Gastrocnemius medialis (tissue), 4 donors: ENCODE data around the gene MYLK2. TPM values are rescaled to one million over a fixed set of nuclear protein-coding genes. Genes with fewer than 3 reads are reported as not detected.

ENCODE experiments used
- ATAC-seq, 2 donors: fragments of 150-250 bp; one replicate each; pipeline ENCODE4 v1.9.1; 2016
- DNase-seq, 2 donors: peaks; one replicate each; pipeline ENCODE4 v3.0.0-alpha.2; 2019
- H3K27ac ChIP-seq, 4 donors: fragments of 200-600 bp; sonication (generic); 1 replicate in 1 of 4; 2 replicates in 3 of 4; pipeline ENCODE4 v1.5.1; 2016 to 2018; ENCODE audit warnings: mild to moderate bottlenecking in 2 of 4, moderate library complexity in 1 of 4
- H3K27me3 ChIP-seq, 3 donors: fragments of 200-600 bp; sonication (generic) in 2 of 3; 1 replicate in 1 of 3; 2 replicates in 2 of 3; pipeline versions ENCODE4 v1.5.1 to v1.6.0; 2016 to 2019; ENCODE audit warnings: mild to moderate bottlenecking in 1 of 3, moderate library complexity in 1 of 3
- H3K36me3 ChIP-seq, 2 donors: fragments of 200-600 bp; sonication (generic) in 1 of 2; one replicate each; pipeline ENCODE4 v1.5.1; 2017 to 2018
- H3K4me1 ChIP-seq, 2 donors: fragments of 200-600 bp; sonication (generic) in 1 of 2; one replicate each; pipeline ENCODE4 v1.5.1; 2016 to 2017; ENCODE audit warnings: mild to moderate bottlenecking in 2 of 2
- H3K4me3 ChIP-seq, 4 donors: fragments of 200-600 bp; sonication (generic) in 3 of 4; 1 replicate in 1 of 4; 2 replicates in 3 of 4; pipeline ENCODE4 v1.5.1; 2016 to 2019; ENCODE audit warnings: mild to moderate bottlenecking in 2 of 4
- H3K9me3 ChIP-seq, 3 donors: fragments of 200-600 bp; sonication (generic) in 2 of 3; 1 replicate in 1 of 3; 2 replicates in 2 of 3; pipeline ENCODE4 v1.5.1; 2016 to 2019
- CTCF ChIP-seq, 5 experiments: fragments of 450-650 bp in 3 of 5; fragments of 200-600 bp in 2 of 5; sonication (generic) in 2 of 5; IDR thresholded peaks in 4 of 5; conservative IDR thresholded peaks in 1 of 5; 1 replicate in 4 of 5; 2 replicates in 1 of 5; pipeline ENCODE4 v1.5.1; 2016 to 2019; ENCODE audit warnings: antibody characterized with exemption in 5 of 5, mild to moderate bottlenecking in 3 of 5, moderate library complexity in 3 of 5
- POLR2A ChIP-seq, 2 donors: fragments of 450-650 bp; IDR thresholded peaks; one replicate each; pipeline ENCODE4 v1.6.1; 2017; ENCODE audit warnings: antibody characterized with exemption in 2 of 2, mild to moderate bottlenecking in 2 of 2, moderate library complexity in 2 of 2
- in situ Hi-C, 4 donors: fragments of 200-750 bp; cut with MboI; loops; one replicate each; pipeline versions ENCODE4 v1.15.0 to v1.8.0; 2017; ENCODE audit warnings: low sequenced_read_pairs in 4 of 4
- intact Hi-C: fragments of 100-400 bp; cut with DNase I; formaldehyde crosslinking; loops from one replicate; pipeline ENCODE4 v1.15.1; 2023; ENCODE audit warnings: low total_unique reads
- total RNA-seq, 4 donors: library from RNA; depleted of rRNA; stranded (reverse); fragments of >200 nt; gene quantifications; one replicate each; pipeline versions ENCODE4 v1.1.0 to v1.2.3, GENCODE V29; 2016

The MYLK2 gene
- total RNA-seq, 4 donors from 2014 or later, result 17.2 to 255 (median 88.4) TPM

GRCh38 chr20:31815408-31816188, 3.6 kb upstream of the MYLK2 start:
- DNase-seq (peak in 1 of 2 donors; percentile 78), ATAC-seq (peak; percentile 42 to 58)
- in situ Hi-C loops (loop anchor here in 2 of 4 donors (10.0 to 25.0 kb wide), 2 partner anchors 71 to 153 kb away; no protein-coding TSS in a partner anchor), intact Hi-C loops (loop anchor here (5.0 kb wide), 1 partner anchor 143 kb away; no protein-coding TSS in a partner anchor)
- no peaks in the 10 kb centered on the region for H3K36me3 ChIP-seq
- H3K4me3 ChIP-seq, result peak overlapping the region in 1 of 4 donors; percentile 22
- H3K9me3 ChIP-seq, result no peaks in the 10 kb centered on the region
- no peak for TF ChIP-seq POLR2A (IDR thresholded peaks at IDR 0.05)
- TF ChIP-seq CTCF (IDR thresholded peaks at IDR 0.05 in 4 of 5, conservative IDR thresholded peaks at IDR 0.05 in 1 of 5), result no peak
- H3K27ac ChIP-seq, result peak overlapping the region; percentile 87 to 95 (median 93)
- peaks cover 69 to 86% of the 10 kb centered on the region in 2 donors for H3K4me1 ChIP-seq
- H3K27me3 ChIP-seq, result no peaks in the 10 kb centered on the region

- H3K9me3 ChIP-seq, result no peaks in the 10 kb centered on the region
- ATAC-seq (no peak), DNase-seq (no peak)
- TF ChIP-seq POLR2A (IDR thresholded peaks at IDR 0.05) (no peak), CTCF (IDR thresholded peaks at IDR 0.05 in 4 of 5, conservative IDR thresholded peaks at IDR 0.05 in 1 of 5) (no peak)
- in situ Hi-C loops (loop anchor here in 2 of 4 donors (10.0 to 25.0 kb wide), 2 partner anchors 71 to 154 kb away; no protein-coding TSS in a partner anchor), intact Hi-C loops (loop anchor here (5.0 kb wide), 1 partner anchor 144 kb away; no protein-coding TSS in a partner anchor)
- H3K36me3 ChIP-seq, result no peaks in the 10 kb centered on the region
- no peak overlapping the region for H3K4me3 ChIP-seq
- H3K27me3 ChIP-seq, result no peaks in the 10 kb centered on the region
- H3K27ac ChIP-seq, result peak overlapping the region; percentile 87 to 95 (median 93)
- peaks cover 68 to 86% of the 10 kb centered on the region in 2 donors for H3K4me1 ChIP-seq
Measured at GRCh38 chr20:31816221-31816620, 2.9 kb upstream of the MYLK2 start.

- TF ChIP-seq CTCF (IDR thresholded peaks at IDR 0.05 in 4 of 5, conservative IDR thresholded peaks at IDR 0.05 in 1 of 5) (no peak), POLR2A (IDR thresholded peaks at IDR 0.05) (no peak)
Measured at GRCh38 chr20:31817461-31817860, 1.7 kb upstream of the MYLK2 start.

GRCh38 chr20:31818376-31818908, 714 bp upstream of the MYLK2 start:
- Histone ChIP-seq H3K4me1 (peaks cover 59 to 84% of the 10 kb centered on the region in 2 donors), H3K27ac (peak overlapping the region; percentile 82 to 95 (median 93)), H3K4me3 (no peak overlapping the region), H3K36me3 (no peaks in the 10 kb centered on the region), H3K27me3 (no peaks in the 10 kb centered on the region), H3K9me3 (no peaks in the 10 kb centered on the region)
- intact Hi-C loops (loop anchor here (5.0 kb wide), 1 partner anchor 146 kb away; no protein-coding TSS in a partner anchor), in situ Hi-C loops (loop anchor here in 2 of 4 donors (10.0 to 25.0 kb wide), 2 partner anchors 74 to 156 kb away; no protein-coding TSS in a partner anchor)
- no peak for TF ChIP-seq CTCF (IDR thresholded peaks at IDR 0.05 in 4 of 5, conservative IDR thresholded peaks at IDR 0.05 in 1 of 5)
- TF ChIP-seq POLR2A (IDR thresholded peaks at IDR 0.05), result no peak
- DNase-seq (no peak), ATAC-seq (no peak)

More at GRCh38 chr20:31817461-31817860, 1.7 kb upstream of the MYLK2 start:
- Histone ChIP-seq H3K36me3 (no peaks in the 10 kb centered on the region), H3K4me3 (no peak overlapping the region), H3K9me3 (no peaks in the 10 kb centered on the region), H3K27ac (peak overlapping the region; percentile 87 to 95 (median 93)), H3K27me3 (no peaks in the 10 kb centered on the region), H3K4me1 (peaks cover 62 to 86% of the 10 kb centered on the region in 2 donors)
- in situ Hi-C loops (loop anchor here in 2 of 4 donors (10.0 to 25.0 kb wide), 2 partner anchors 73 to 155 kb away; no protein-coding TSS in a partner anchor), intact Hi-C loops (loop anchor here (5.0 kb wide), 1 partner anchor 145 kb away; no protein-coding TSS in a partner anchor)
- ATAC-seq, result no peak
- DNase-seq, result no peak
